GM10248 (cell line): ENCODE data around the gene FRMD4B.

Experiments
- CTCF ChIA-PET: fragments of 300-600 bp; sonication (Branson Sonifier 250); formaldehyde crosslinking; extraction: SDS; loops from one replicate; lab custom pipeline; 2021; ENCODE audit warnings: antibody characterized with exemption; lab: Yijun Ruan, JAX
- POLR2A ChIA-PET: fragments of 350-650 bp; sonication (Branson Sonifier 250); formaldehyde crosslinking; extraction: SDS; loops from one replicate; lab custom pipeline; 2020; ENCODE audit warnings: antibody characterized with exemption; lab: Yijun Ruan, JAX
- DNase-seq: peaks from one replicate; pipeline ENCODE4 v3.0.0; 2012; ENCODE audit errors: extremely low spot score
- TF ChIP-seq, protein P1 (sequence below): IDR thresholded peaks from 2 replicates; pipeline ENCODE4 v1.5.1; 2012; ENCODE audit warnings: mild to moderate bottlenecking, low read depth; ENCODE audit errors: extremely low read depth, missing control alignments, control extremely low read depth

The FRMD4B gene

DNA sequence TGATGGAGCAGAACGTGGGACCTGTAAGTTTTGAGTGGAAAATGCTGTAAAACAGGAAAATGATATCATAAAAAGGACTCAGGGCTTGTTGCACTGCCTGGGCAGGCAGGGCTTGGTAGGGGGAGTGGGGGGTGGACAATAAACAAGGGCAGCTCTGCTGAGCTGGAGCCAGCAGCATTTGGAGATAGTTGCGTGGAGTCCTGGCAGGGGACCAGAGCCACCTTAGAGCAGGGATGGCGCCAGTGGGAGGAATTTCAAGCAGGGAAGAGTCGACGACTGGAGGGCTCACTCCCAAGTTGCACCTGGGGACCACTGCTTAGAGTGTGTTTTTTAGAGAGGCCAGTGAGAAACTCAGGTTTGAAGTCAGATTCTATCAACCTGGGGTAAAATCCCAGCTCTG, 22.7 kb upstream of the FRMD4B start:
- TF ChIP-seq, protein P1, sequence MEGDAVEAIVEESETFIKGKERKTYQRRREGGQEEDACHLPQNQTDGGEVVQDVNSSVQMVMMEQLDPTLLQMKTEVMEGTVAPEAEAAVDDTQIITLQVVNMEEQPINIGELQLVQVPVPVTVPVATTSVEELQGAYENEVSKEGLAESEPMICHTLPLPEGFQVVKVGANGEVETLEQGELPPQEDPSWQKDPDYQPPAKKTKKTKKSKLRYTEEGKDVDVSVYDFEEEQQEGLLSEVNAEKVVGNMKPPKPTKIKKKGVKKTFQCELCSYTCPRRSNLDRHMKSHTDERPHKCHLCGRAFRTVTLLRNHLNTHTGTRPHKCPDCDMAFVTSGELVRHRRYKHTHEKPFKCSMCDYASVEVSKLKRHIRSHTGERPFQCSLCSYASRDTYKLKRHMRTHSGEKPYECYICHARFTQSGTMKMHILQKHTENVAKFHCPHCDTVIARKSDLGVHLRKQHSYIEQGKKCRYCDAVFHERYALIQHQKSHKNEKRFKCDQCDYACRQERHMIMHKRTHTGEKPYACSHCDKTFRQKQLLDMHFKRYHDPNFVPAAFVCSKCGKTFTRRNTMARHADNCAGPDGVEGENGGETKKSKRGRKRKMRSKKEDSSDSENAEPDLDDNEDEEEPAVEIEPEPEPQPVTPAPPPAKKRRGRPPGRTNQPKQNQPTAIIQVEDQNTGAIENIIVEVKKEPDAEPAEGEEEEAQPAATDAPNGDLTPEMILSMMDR: no peak
- CTCF ChIA-PET: interaction anchor here (1.0 to 5.1 kb wide), 12 partner anchors 9 to 289 kb away, joined by 3 to 54 read pairs (median 17); no protein-coding TSS in a partner anchor
- POLR2A ChIA-PET: no interaction called here
- no peak for DNase-seq

DNA sequence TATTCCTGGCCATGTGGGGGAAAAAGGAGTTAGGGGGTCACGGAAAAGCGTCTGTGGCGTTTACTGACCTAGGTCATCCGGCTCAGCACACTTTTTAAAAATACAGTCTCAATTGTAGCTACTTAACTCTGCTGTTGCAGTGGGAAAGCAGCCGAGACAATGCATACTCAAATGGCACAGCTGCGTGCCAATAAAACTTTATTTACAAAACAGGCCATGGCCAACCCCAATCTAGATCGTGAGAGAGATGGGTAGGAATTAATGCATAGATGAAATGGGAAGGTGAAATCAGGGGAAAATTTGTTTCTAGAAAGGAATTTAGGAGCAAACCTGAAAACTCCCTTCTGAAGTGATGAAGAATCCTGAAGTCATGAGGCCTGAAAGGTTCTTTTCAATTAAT, 22.0 kb upstream of the FRMD4B start:
- ChIA-PET POLR2A (no interaction called here), CTCF (interaction anchor here (1.1 to 5.1 kb wide), 6 partner anchors 9 to 246 kb away, joined by 3 to 54 read pairs (median 25); no protein-coding TSS in a partner anchor)
- TF ChIP-seq, protein P1: no peak

DNA sequence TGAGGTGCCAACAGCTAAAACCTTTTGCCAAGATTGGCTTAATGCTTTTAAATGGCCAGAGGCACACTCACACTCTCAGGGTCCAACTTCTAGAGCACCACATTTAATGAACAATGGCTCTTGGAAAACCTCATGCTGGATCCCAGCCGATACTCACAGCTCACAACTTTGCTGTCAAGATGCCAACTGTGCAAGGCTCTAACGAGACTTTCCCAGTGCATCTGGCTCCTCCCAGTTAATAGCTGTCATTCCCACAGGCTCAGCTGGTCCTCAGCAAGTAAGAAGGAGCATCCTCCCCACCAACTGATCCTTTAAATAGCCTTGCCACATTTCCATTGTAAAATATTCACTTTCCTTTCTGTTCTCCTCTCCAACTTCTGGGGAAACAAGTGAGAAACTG, 20.3 kb upstream of the FRMD4B start:
- ChIA-PET CTCF (interaction anchor here (0.7 to 2.1 kb wide), 3 partner anchors 100 to 285 kb away, joined by 3 to 8 read pairs (median 4); no protein-coding TSS in a partner anchor), POLR2A (no interaction called here)
- no peak for DNase-seq
- TF ChIP-seq, protein P1: no peak

More for the DNA sequence above, 22.0 kb upstream of the FRMD4B start:
- DNase-seq: no peak

DNA sequence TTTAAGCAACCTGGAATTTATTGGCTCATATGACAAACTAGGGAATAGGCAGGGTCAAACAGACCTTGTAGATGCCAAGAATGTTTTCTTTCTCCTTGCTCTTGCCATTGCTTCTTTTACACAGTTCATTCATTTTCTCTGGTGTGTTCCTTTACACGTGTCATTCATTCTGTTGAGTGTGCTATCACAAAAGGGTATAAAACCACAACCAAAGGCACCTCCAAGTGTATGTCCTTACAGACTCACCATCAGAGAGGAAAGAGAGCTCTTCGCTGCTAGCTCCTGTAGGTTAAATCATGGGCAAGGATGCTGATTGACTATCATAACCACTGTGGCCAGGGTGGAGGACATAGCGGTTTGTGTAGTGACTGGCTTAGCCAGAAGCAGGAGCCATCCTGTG, 19.2 kb upstream of the FRMD4B start:
- POLR2A ChIA-PET: no interaction called here
- no peak for DNase-seq
- TF ChIP-seq, protein P1: no peak
- CTCF ChIA-PET: interaction anchor here (1.4 to 2.1 kb wide), 3 partner anchors 20 to 284 kb away, joined by 4 to 8 read pairs (median 5); no protein-coding TSS in a partner anchor

DNA sequence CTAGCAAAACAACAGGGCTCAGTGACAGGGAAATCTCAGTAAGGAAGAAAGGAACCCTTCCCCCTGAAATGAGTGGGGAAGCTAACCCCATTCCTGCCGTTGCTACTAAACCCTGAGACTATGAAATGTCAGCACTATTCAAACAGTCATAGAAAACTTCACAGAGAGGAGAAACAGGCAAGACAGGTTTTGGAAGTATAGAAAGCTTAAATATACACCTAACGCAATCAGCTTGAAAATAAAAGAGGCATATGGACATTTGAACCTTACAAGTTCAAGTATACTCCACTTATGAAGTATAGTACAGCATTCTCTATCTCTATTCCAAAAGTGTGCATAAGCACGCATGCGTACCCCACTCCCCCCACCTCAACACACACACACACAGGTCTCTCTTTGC, 17.6 kb upstream of the FRMD4B start:
- CTCF ChIA-PET: interaction anchor here (1.0 to 2.4 kb wide), 6 partner anchors 9 to 46 kb away, joined by 3 to 17 read pairs (median 4); no protein-coding TSS in a partner anchor
- POLR2A ChIA-PET: no interaction called here

DNA sequence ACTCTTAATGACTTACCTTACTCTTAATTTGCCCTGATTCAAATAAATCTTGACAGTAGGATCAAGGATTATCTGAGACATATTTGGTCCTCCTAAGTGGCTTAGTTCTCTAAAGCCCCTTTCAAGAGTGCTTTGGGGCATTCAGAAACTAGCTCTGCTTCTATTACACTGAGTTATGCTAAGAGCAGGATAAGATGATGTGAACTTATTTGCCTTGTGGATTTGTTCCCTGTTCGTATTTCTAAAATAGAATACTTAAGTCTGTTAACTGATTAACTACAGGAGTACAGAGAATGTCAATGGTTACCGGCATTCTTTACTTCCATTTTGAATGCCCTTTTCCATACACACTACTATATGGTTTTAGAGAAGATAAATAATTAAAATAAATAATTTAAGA, 14.8 kb upstream of the FRMD4B start:
- TF ChIP-seq, protein P1: no peak
- CTCF ChIA-PET: interaction anchor here (1.4 to 3.5 kb wide), 2 partner anchors 8 to 23 kb away, joined by 3 to 30 read pairs; no protein-coding TSS in a partner anchor
- DNase-seq: no peak
- POLR2A ChIA-PET: no interaction called here

More for the DNA sequence above, 17.6 kb upstream of the FRMD4B start:
- TF ChIP-seq, protein P1: no peak
- DNase-seq: no peak

DNA sequence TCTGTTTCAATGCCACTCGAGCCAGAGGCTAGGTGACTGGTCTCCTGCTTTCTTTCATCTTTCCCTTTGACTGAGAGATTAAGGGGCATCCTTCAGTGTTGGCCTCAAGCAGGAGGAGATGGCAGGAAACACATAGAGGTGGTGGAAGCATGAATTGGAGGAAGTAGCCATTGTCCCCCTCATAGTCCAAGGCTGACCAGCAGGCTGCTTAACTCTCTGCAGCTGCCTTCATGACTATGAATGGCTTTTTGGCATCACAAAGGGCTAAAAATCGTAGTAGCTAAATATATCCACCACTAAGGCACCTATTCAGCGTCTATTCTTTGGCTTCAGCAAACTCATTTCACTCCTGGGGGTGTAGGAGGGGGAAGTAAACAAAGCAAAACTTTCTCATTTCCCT, 7.0 kb upstream of the FRMD4B start:
- TF ChIP-seq, protein P1: no peak
- ChIA-PET POLR2A (no interaction called here), CTCF (no interaction called here)
- no peak for DNase-seq
